AG04450 (cell line): ENCODE data around the gene MOB2. TPM values are rescaled to one million over a fixed set of nuclear protein-coding genes. Genes with fewer than 3 reads are reported as not detected.

Source experiments
- CTCF ChIA-PET: fragments of 300-600, 350-600 bp; formaldehyde crosslinking; extraction: SDS; loops from one replicate; lab custom pipeline; 2022; ENCODE audit warnings: antibody characterized with exemption, inconsistent platforms; lab: Charles Lee
- POLR2A ChIA-PET: fragments of 350-600 bp; formaldehyde crosslinking; extraction: SDS; loops from one replicate; lab custom pipeline; 2021; ENCODE audit warnings: antibody characterized with exemption, inconsistent platforms; lab: Yijun Ruan, JAX
- DNase-seq: peaks from one replicate; pipeline ENCODE4 v3.0.0-alpha.2; 2011; ENCODE audit warnings: low read depth, low spot score
- H3K27ac ChIP-seq: one replicate; pipeline ENCODE4 v1.5.1; 2012; ENCODE audit warnings: low read depth, low read length, control low read depth
- H3K27me3 ChIP-seq: one replicate; pipeline ENCODE4 v1.6.0; 2012; ENCODE audit warnings: low read length; ENCODE audit not compliant: control insufficient read depth, insufficient read depth
- H3K4me3 ChIP-seq: 2 replicates; pipeline ENCODE4 v1.5.1; 2011; ENCODE audit warnings: mild to moderate bottlenecking, low read depth, low read length, control low read depth
- H3K9me3 ChIP-seq: 2 replicates; pipeline ENCODE4 v1.5.1; 2012; ENCODE audit warnings: low read length; ENCODE audit not compliant: control insufficient read depth, insufficient read depth
- CTCF ChIP-seq: IDR thresholded peaks from 2 replicates; pipeline ENCODE4 v1.5.1; 2011; ENCODE audit warnings: low read depth, low read length, control low read depth, inconsistent platforms
- polyA plus RNA-seq: library from polyadenylated mRNA; depleted of rRNA; stranded (reverse); fragments of >200 nt; gene quantifications from 2 replicates; pipeline ENCODE4 v1.2.3, GENCODE V29; 2011

Gene MOB2
- polyA plus RNA-seq, 1 experiment = 19.9 TPM

DNA sequence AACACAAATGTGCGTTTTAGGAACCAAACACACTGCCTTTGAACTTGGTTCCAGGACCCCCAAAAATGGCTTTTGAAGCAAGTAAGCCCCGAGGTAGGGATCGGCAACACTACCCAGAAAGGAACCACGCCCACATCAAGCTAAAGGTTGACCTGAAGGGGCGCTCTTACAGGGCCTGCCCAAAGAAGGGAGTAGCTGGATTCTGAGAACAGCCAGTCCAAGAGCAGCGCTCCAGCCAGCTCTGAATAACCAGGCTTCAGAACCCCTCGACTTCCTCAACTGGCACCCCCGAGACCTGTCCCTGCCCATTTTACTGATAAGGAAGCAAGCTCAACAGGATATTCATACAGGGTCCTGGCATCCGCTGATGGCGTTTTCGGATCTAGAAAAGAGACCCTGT is 18.9 kb upstream of the MOB2 start:
- no peaks in the 10 kb centered on the region for H3K27me3 ChIP-seq
- no peak for DNase-seq
- CTCF ChIA-PET = interaction anchor here (1.1 kb wide), 1 partner anchor 9 kb away, joined by 5 read pairs; no protein-coding TSS in a partner anchor
- H3K27ac ChIP-seq = no peak overlapping the region
- no peak for TF ChIP-seq CTCF
- H3K9me3 ChIP-seq = peaks cover 5% of the 10 kb centered on the region; the same call in 1 of the 2 replicates
- POLR2A ChIA-PET = no interaction called here
- no peak overlapping the region for H3K4me3 ChIP-seq

- ChIA-PET CTCF (interaction anchor here (1.1 kb wide), 1 partner anchor 10 kb away, joined by 5 read pairs; no protein-coding TSS in a partner anchor), POLR2A (no interaction called here)
- DNase-seq = no peak
- Histone ChIP-seq H3K4me3 (no peak overlapping the region), H3K27me3 (no peaks in the 10 kb centered on the region), H3K9me3 (peaks cover 10% of the 10 kb centered on the region), H3K27ac (no peak overlapping the region)
- no peak for TF ChIP-seq CTCF
Observed at GRCh38 chr11:1504581-1505290, 18.2 kb upstream of the MOB2 start.

GRCh38 chr11:1504138-1504537 is 17.6 kb upstream of the MOB2 start:
- H3K9me3 ChIP-seq = peaks cover 16% of the 10 kb centered on the region
- no peak for TF ChIP-seq CTCF
- CTCF ChIA-PET = no interaction called here
- POLR2A ChIA-PET = no interaction called here
- DNase-seq = no peak
- no peak overlapping the region for H3K4me3 ChIP-seq
- H3K27ac ChIP-seq = no peak overlapping the region
- H3K27me3 ChIP-seq = no peaks in the 10 kb centered on the region

DNA sequence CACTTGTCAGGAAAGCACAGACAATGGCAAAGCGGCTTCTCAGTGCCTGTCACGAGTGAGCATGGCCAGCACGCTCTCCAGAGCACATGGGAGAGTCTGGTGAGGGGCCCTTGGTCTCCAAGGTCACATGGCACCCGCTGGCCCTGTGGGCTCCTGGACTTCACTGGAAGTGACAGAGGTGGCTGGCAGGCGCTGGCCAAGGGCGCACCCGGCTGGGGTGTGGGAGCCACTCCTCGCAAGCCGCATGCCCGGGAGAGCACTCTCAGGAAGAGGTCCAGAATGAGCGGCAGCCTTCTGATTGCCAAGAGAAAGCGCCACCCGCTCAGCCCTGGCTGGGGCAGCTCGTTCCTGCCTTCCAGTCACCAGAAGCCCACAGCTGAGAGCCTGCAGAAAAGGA is 17.1 kb upstream of the MOB2 start:
- no peak overlapping the region for H3K4me3 ChIP-seq
- CTCF ChIA-PET = no interaction called here
- TF ChIP-seq CTCF = no peak
- no peak for DNase-seq
- POLR2A ChIA-PET = no interaction called here
- no peak overlapping the region for H3K27ac ChIP-seq
- H3K27me3 ChIP-seq = no peaks in the 10 kb centered on the region
- peaks cover 17% of the 10 kb centered on the region for H3K9me3 ChIP-seq

- peaks cover 17% of the 10 kb centered on the region for H3K9me3 ChIP-seq
- H3K27me3 ChIP-seq = no peaks in the 10 kb centered on the region
- ChIA-PET POLR2A (no interaction called here), CTCF (no interaction called here)
- no peak overlapping the region for H3K27ac ChIP-seq
- no peak for TF ChIP-seq CTCF
- DNase-seq = no peak
- no peak overlapping the region for H3K4me3 ChIP-seq
Observed at GRCh38 chr11:1502954-1503707, 16.6 kb upstream of the MOB2 start.
